Left ventricle myocardium superior (tissue), 1 donor: Measurements from ENCODE around the gene XK. TPM values are rescaled to one million over a fixed set of nuclear protein-coding genes. Genes with fewer than 3 reads are reported as not detected.
A peak's percentile ranks its signal among the peaks of the same experiment; 100 is the strongest.
"Not testable (repeated sequence)": the region's sequence is repeated elsewhere in the genome, so short reads cannot be mapped to it uniquely, and the experiment has no call there.

Experiments used
- ATAC-seq: fragments of 200-7000 bp; cut with Tn5 transposase; one replicate; pipeline ENCODE4 v1.9.1; 2020; ENCODE audit warnings: mild to moderate bottlenecking, moderate library complexity
- DNase-seq: peaks from one replicate; pipeline ENCODE4 v3.0.0-alpha.2; 2020
- intact Hi-C: fragments of 100-400 bp; cut with micrococcal nuclease; formaldehyde crosslinking; loops from one replicate; pipeline ENCODE4 v1.11.0; 2022
- total RNA-seq: library from RNA; stranded (reverse); fragmentation: NEBNext Ultra II Directional; extraction: Animal tissue kit (Norgen Biotek cat#: 25700); gene quantifications from one replicate; pipeline ENCODE4 v1.2.1, GENCODE V29; 2021
- donor health status: DM: no; HTN: yes; CAD: no; lungs with severe emphysema.

XK gene
- total RNA-seq, 1 donor from 2014 or later = 8.7 TPM

GRCh38 chrX:37746218-37746941 is 60.8 kb downstream of the XK start:
- DNase-seq (no peak), ATAC-seq (no peak)
- intact Hi-C loops = loop anchor here (10.0 kb wide), 1 partner anchor 78 kb away; no protein-coding TSS in a partner anchor

DNA sequence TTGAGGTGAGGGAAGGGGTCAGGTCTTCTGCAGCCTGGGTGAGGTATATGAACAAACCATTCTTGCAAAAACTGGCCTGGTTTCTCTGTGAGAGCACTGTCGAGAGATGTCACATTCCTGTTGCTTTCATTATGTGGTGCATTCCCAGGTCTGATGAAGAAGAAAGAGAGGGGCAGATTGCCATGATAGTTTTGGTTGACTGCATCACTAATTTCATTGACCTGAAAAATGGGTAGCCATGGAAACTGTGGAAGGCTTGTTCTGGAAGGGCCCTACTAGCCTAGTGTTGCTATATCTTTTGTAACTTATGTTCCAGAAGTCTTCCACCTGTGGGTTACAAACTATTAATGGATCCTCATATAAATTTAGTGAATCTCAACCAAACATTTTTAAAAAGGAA is 61.4 kb downstream of the XK start:
- ATAC-seq (no peak), DNase-seq (no peak)
- intact Hi-C loops = loop anchor here (10.0 kb wide), 1 partner anchor 78 kb away; no protein-coding TSS in a partner anchor

DNA sequence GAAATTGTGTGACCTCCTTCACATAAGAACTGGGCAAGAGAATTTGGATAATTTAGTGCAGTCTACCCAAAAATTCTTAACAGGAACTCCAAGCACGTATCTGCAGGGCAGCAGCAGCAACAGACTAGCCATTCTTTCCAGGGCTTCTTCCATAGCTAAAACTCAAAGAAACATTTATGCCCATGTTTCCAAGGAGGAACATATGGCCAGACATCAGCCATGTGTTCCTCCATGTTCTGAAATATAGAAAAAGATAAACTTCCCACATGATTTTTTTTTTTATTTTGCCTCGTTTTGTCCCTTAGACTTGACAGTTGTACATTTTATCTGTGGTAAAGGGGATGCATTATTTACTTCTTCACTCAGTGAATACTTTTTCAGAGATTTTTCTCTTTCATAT is 66.7 kb downstream of the XK start:
- DNase-seq (no peak), ATAC-seq (no peak)
- intact Hi-C loops = no loop called here

DNA sequence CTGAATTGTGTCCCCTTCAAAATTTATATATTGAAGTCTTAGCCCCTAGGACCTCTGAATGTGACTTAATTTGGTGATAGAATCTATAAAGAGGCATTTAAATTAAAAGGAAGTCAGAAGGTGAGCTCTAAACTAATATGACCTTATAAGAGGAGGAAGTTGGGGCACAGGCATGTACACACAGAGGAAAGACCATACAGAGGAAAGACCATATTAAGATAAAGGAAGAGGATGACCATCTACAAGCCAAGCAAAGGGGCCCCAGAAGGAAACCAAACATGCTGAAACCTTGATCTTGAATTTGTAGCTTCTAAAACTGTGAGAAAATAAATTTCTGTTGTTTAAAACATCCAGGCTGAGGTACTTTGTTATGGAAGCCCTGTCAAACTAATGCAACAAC is 67.3 kb downstream of the XK start:
- ATAC-seq = no peak
- intact Hi-C loops = no loop called here
- no peak for DNase-seq

DNA sequence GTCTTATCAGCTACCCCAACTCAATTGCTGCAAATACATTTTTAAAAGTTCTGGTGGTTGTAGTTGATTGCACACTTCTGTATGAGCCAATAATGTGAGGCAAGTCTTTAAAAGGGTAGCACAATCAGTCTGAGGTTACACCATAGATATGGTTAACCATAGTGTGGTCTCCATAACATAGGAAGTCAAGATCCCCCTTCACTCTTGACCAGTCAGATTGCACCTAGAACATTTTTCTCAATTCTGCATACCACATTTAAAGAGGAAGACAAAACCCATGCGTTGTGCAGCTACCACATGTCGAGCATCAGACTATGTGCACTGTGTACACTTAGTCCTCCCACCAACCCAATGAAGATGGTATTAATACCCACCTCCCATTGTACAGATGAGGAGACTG is 67.8 kb downstream of the XK start:
- intact Hi-C loops = no loop called here
- no peak for ATAC-seq
- DNase-seq = no peak

- ATAC-seq (no peak), DNase-seq (no peak)
- intact Hi-C loops = no loop called here
Observed at GRCh38 chrX:37754516-37754915, 68.9 kb downstream of the XK start.

- DNase-seq (no peak), ATAC-seq (peak; percentile 50)
- intact Hi-C loops = no loop called here
Observed at GRCh38 chrX:37755025-37755424, 69.4 kb downstream of the XK start.

GRCh38 chrX:37757082-37757481 is 71.5 kb downstream of the XK start:
- no peak for DNase-seq
- ATAC-seq = no peak
- intact Hi-C loops = no loop called here

DNA sequence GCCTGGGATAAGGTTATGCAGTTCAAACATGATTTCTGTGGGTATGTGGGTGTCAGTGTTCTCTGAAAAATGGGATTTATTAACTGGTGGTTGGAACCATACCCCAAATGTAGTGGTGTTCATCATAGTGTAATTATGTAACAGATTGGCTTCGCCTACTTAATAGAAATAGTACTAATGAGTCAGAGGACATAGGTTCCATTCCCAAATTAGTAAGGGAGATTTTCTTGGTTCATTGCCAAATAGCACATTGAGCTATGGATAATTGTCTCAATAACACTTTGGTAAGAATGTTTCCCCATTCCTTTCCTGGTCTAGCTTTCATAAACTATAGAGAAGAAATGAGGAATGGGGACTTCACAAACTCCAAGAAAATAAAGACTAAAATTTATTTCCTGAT is 73.8 kb downstream of the XK start:
- ATAC-seq = no peak
- intact Hi-C loops = no loop called here
- DNase-seq = no peak

DNA sequence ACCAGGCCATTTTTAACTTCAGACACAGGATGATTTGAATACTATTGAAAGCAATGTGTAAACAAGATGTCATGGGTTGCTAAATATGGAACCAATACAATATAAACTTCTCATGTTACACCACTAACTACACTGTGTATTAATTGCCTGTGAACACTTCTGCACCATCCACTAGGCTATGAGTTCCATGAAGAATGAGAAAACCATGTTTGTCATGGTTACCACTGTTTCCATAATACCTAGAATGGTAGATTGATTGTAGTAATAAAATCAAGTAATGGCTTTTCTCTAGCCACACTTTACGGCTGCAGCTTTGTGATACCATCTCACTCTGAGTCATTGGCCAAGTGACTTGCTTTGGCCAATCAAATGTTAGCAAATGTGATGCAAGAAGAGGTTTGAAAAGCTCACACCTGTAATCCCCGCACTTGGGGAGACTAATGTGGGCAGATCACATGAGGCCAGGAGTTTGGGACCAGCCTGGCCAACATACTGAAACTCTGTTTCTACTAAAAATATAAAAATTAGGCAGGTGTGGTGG is 74.4 kb downstream of the XK start:
- ATAC-seq (no peak), DNase-seq (no peak)
- intact Hi-C loops = no loop called here

GRCh38 chrX:37763400-37763799 is 77.8 kb downstream of the XK start:
- intact Hi-C loops = no loop called here
- no peak for ATAC-seq

DNA sequence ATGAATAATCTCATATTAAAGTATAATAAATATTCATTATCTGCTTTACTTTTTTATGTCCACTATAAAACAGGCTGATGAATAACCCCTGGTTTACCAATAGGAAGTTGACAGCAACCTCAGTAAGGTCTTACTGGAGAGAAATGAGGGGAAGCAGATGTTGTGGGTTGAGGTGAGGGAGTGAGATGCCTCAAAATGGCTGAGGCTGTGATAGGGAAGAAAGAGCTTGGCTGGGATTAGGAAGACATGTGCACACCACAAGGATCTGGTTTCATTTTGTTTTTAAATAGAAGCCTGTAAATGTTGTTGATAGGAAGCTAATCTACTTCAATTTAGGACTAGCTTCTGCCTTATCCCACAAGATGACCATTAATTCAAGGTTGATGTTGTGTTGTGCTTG is 79.9 kb downstream of the XK start:
- DNase-seq = no peak
- intact Hi-C loops = no loop called here
- no peak for ATAC-seq

More at GRCh38 chrX:37763400-37763799, 77.8 kb downstream of the XK start:
- DNase-seq = no peak

DNA sequence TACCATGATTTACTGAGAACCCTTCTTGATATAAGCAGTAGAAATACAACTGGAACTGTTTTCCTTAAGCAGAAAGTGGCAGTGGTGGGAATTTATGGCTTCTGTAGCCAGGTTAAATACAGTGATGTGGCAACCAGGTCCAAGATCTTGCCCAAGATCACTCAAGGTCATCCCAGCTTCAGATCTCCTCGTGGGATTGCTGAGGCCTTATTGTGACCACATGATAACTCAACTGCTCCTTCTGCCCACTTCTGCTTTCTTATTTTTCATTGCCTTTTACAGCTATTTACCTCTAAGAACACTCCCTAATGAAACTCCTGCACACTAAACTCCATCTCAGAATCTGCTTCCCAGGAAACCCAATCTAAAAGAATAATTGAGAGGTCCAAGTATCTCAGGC is 81.8 kb downstream of the XK start:
- ATAC-seq (no peak), DNase-seq (no peak)
- intact Hi-C loops = no loop called here

DNA sequence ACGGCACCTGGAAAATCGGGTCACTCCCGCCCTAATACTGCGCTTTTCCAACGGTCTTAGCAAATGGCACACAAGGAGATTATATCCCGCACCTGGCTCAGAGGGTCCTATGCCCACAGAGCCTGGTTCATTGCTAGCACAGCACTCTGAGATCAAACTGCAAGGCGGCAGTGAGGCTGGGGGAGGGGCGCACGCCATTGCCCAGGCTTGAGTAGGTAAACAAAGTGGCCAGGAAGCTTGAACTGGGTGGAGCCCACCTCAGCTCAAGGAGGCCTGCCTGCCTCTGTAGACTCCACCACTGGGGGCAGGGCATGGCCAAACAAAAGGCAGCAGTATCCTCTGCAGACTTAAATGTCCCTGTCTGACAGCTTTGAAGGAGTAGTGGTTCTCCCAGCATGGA is 83.3 kb downstream of the XK start:
- DNase-seq, intact Hi-C loops, ATAC-seq: not testable (repeated sequence)

DNA sequence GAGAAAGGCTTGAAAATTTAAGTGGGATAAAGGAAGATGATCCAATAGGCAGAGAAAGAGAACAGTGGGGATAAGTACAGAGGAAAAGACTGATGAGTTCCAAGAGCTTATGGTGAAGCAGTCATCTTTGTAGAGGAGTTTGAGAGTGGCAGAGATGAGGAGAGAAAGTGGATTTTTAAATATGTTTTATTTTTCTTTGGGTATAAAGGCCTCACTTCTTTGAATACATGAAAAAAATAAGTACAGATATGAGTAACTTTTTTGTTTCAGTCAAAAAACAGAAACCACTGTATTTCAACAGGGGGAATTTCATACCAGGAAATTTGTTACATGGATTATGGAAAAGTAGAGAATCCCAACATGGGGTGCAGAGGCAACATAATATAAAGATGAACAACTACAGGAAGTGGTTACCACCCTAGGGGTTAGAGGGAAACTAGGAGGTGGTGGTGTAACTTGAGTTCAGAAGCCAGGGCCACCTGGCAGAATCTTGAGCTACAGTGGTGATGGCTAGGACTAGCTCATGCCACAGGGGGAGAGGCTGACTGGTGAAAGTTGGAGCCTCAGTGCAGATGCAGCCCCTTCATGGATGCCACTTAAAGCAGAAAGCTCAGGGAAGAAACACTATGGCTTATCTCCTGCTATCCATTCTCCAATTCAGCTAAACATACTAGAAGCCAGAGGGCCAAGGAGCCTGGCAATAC is 90.8 kb downstream of the XK start:
- intact Hi-C loops = no loop called here

GRCh38 chrX:37776987-37777325 is 91.4 kb downstream of the XK start:
- intact Hi-C loops = no loop called here
- ATAC-seq (no peak), DNase-seq (no peak)

More for the DNA sequence above, 90.8 kb downstream of the XK start:
- ATAC-seq (no peak), DNase-seq (no peak)

- intact Hi-C loops = no loop called here
- DNase-seq (no peak), ATAC-seq (no peak)
Observed at GRCh38 chrX:37779857-37780256, 94.3 kb downstream of the XK start, which contains the start of gene CYBB. Gene CYBB, plus strand, starts transcription at chrX:37780059. Its CDS starts 19 bp downstream, at chrX:37780078.

DNA sequence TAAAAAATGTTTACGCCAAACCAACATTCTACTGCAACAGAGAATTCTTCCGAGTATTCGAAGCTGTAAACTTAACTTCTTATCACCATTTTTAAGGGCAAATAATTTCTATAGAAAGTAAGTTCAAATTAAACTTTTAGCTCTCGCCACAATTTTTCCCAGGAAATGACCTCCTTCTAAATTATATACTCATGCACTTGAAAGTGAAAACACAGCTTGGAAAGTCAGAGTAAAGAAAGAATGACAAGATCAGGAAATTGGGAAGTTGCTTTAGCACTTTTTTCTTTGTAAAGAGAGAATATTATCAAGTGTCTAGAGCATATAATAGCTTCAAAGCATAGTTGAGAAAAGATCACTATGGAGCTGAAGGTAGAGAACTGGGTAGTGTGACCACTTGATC is 95.5 kb downstream of the XK start:
- ATAC-seq = no peak

More for the DNA sequence above, 95.5 kb downstream of the XK start:
- no peak for DNase-seq
- intact Hi-C loops = no loop called here
